ENCODE data around the gene PABPN1. TPM values are rescaled to one million over a fixed set of nuclear protein-coding genes. Genes with fewer than 3 reads are reported as not detected.

PABPN1 gene, protein sequence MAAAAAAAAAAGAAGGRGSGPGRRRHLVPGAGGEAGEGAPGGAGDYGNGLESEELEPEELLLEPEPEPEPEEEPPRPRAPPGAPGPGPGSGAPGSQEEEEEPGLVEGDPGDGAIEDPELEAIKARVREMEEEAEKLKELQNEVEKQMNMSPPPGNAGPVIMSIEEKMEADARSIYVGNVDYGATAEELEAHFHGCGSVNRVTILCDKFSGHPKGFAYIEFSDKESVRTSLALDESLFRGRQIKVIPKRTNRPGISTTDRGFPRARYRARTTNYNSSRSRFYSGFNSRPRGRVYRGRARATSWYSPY
- total RNA-seq = 87.1 TPM

DNA sequence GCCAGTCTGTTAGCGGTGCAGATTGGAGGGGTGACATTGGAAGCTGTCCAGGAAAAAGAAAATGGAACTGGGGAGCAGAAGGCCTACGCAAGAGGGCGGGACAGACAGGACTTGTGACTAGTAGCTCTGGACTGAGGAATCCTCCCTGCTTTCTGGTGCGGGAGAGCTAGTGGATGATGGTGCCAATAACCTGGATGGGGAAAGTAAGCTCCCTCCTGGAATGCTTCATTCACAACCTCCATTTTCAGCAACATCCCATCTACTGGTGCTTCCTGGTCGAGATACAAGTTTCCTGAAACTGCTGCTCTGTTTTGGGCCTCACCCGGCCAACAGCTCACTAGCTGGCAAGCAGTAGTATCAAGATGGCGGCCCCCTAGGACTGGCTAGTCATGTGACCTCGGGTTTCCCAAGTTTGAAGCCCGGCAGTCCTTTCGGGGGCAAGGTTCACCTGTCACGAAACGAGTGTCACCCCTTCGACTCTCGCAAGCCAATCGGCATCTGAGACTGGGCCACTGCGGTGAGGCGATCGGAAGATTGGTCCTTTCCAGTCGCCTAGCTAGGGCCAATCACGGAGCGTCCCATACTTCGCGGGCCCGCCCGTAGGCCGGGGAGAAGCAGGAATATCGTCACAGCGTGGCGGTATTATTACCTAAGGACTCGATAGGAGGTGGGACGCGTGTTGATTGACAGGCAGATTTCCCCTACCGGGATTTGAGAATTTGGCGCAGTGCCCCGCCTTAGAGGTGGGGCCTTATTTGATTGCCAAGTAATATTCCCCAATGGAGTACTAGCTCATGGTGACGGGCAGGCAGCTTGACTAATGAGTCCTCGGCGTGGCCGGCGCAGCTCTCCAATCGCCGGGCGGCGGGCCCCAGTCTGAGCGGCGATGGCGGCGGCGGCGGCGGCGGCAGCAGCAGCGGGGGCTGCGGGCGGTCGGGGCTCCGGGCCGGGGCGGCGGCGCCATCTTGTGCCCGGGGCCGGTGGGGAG lies at the start of gene PABPN1:
Gene PABPN1, plus strand, starts transcription at position 874 of the 988 bp plus-strand sequence. Its CDS starts 13 bp downstream, at position 887.

GRCh38 chr14:23286020-23286901 lies 35.0 kb upstream of the PABPN1 start, which contains the start of gene HOMEZ:
Gene HOMEZ, minus strand, starts transcription at chr14:23286132. Its CDS starts 180 bp downstream, at chr14:23285952.

GRCh38 chr14:23302290-23303225 lies 18.7 kb upstream of the PABPN1 start, which contains the start of gene PPP1R3E:
Gene PPP1R3E, minus strand, starts transcription at chr14:23302859. Its CDS starts 283 bp downstream, at chr14:23302576.

DNA sequence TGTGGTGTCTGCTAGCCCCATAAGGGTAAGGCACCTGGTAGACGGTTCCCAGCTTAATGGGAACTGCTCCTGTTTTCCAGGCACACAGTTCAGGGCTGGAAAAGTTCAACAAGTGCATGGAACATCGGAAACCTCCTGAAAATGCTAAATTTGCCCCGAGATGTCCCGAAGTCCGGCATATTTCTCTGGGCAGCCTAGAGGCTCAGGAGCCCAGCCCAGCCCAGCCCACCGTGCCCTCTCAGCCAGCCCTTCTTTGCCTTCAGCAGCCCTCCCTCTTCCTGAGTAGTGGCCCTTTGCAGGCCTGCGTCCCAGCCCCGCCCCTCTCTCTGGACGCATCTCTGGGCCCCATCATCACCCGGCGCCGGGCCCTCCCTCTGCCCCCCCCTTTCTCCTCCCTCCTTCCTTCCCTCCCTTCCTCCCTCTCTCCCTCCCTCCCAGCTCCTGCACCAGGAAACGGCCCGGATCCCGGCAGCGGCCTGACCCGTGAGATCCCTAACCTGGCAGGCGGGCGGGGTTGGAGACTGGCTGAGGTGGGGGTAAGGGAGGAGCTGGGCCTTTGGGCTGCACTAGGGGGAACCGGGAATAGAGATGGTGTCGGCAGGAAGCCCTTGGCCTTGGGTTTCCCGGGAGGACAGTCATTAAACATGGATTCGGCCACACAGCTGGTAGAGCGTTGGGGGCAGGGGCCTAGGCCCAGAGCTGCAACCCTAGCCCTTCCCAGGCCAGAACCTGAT lies 14.7 kb upstream of the PABPN1 start, which contains the start of gene BCL2L2:
Gene BCL2L2, plus strand, starts transcription at position 422 of the 734 bp plus-strand sequence. CDS start 935 bp downstream, outside the sequence.

GRCh38 chr14:23352506-23353432 lies 31.5 kb downstream of the PABPN1 start, which contains the start of gene SLC22A17:
Gene SLC22A17, minus strand, starts transcription at chr14:23352887.

DNA sequence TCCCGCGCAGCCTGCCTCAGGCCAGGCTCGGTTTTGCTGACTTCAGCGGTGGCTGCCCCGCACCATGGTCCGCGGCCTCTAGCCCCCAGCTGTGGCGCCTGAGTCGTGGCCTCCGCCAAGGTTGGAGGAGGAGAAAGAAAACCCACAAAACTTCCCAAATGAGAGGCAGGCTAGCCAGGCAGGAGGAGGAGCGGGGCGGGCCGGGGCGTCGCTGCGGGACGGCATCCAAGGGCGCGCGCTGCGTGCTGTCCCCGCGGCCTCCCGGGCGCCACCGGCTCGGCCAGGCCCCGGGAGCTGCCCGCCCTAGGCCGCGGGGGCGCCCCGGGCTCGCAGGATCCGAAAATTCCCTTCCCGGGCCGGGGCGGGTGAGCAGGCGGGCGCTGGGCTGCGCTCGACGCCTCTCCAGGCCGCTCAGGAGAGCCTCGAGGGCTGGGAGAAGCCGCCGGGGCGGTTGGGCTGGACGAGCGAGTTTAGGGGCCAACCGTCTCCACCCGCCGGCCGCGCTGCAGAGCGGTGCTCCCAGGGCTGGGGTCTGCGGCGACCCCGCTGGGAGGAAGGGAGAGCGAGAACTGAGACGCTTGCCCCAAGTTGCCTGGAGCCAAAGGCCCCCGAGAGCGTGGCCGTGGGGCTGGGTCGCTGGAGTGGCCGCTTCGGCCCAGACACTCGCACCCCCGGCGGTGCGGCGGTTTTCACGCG lies 43.9 kb downstream of the PABPN1 start, which contains the start of gene EFS:
Gene EFS, minus strand, starts transcription at position 137 of the 696 bp plus-strand sequence. CDS start 147 bp downstream, outside the sequence.

GRCh38 chr14:23372509-23372908 lies 51.3 kb downstream of the PABPN1 start, which contains the start of gene IL25:
Gene IL25, plus strand, starts transcription at chr14:23372809.

Other genes with a start within 250 kb of the PABPN1 start
- gene ACIN1, start 226.3 kb upstream of the PABPN1 start, total RNA-seq = 120 TPM
- 28.4 TPM for gene C14orf119, start 226.0 kb upstream of the PABPN1 start, total RNA-seq
- gene CIROP, start 216.5 kb upstream of the PABPN1 start, total RNA-seq = not detected
- gene CEBPE, start 202.2 kb upstream of the PABPN1 start, total RNA-seq = 1.1 TPM
- 50.2 TPM for gene SLC7A8, start 137.8 kb upstream of the PABPN1 start, total RNA-seq
- gene RNF212B, start 83.5 kb upstream of the PABPN1 start, total RNA-seq = 0.18 TPM
- 8.9 TPM for gene HOMEZ, start 35.3 kb upstream of the PABPN1 start, total RNA-seq
- gene PPP1R3E, start 18.6 kb upstream of the PABPN1 start, total RNA-seq = 10.8 TPM
- gene BCL2L2, start 14.6 kb upstream of the PABPN1 start, total RNA-seq = 33.3 TPM
- 81.9 TPM for gene SLC22A17, start 31.4 kb downstream of the PABPN1 start, total RNA-seq
- gene EFS, start 43.7 kb downstream of the PABPN1 start, total RNA-seq = 35.5 TPM
- not detected for gene IL25, start 51.4 kb downstream of the PABPN1 start, total RNA-seq
- 3.7 TPM for gene CMTM5, start 55.6 kb downstream of the PABPN1 start, total RNA-seq
- 0.64 TPM for gene MYH6, start 86.8 kb downstream of the PABPN1 start, total RNA-seq
- gene MYH7, start 114.2 kb downstream of the PABPN1 start, total RNA-seq = 55.8 TPM
- gene NGDN, start 148.2 kb downstream of the PABPN1 start, total RNA-seq = 38.9 TPM
- gene ZFHX2, start 230.3 kb downstream of the PABPN1 start, total RNA-seq = 1.3 TPM
- 23.4 TPM for gene THTPA, start 234.8 kb downstream of the PABPN1 start, total RNA-seq
- gene AP1G2, start 246.3 kb downstream of the PABPN1 start, total RNA-seq = 51.7 TPM

All from metanephros (tissue), 1 donor.